Brain microvascular endothelial cell (primary cell): ENCODE measurements around the gene TFDP1.

Experiments used
- DNase-seq: peaks from one replicate; pipeline ENCODE4 v3.0.0-alpha.2; 2020
- H3K27ac ChIP-seq: fragments of 250-450 bp; sonication (Bioruptor Pico); 2 replicates; pipeline ENCODE4 v1.5.1; 2020; ENCODE audit warnings: mild to moderate bottlenecking, moderate library complexity
- H3K27me3 ChIP-seq: fragments of 250-450 bp; sonication (Bioruptor Pico); replicated peaks from 2 replicates; pipeline ENCODE4 v1.5.1; 2020; ENCODE audit warnings: mild to moderate bottlenecking
- H3K36me3 ChIP-seq: fragments of 250-450 bp; sonication (Bioruptor Pico); replicated peaks from 2 replicates; pipeline ENCODE4 v1.5.1; 2020; ENCODE audit warnings: mild to moderate bottlenecking
- H3K4me3 ChIP-seq: 2 replicates; pipeline ENCODE4 v1.5.1; 2011; ENCODE audit warnings: low read depth, mild to moderate bottlenecking, control low read depth, low read length, moderate library complexity
- CTCF ChIP-seq: IDR thresholded peaks from 2 replicates; pipeline ENCODE4 v1.5.1; 2011; ENCODE audit warnings: low read depth, mild to moderate bottlenecking, moderate library complexity, low read length, control low read depth, inconsistent platforms; ENCODE audit errors: missing control alignments
- in situ Hi-C: cut with HindIII; loops from 2 replicates; pipeline ENCODE4 v1.10.0; 2017; ENCODE audit warnings: low sequenced_read_pairs, low pct_ligation_motif_present

Gene TFDP1

GRCh38 chr13:113604186-113604585, 19.6 kb downstream of the TFDP1 start:
- no peak for TF ChIP-seq CTCF
- in situ Hi-C loops, result no loop called here
- H3K4me3 ChIP-seq, result no peak overlapping the region
- no peaks in the 10 kb centered on the region for H3K27me3 ChIP-seq
- H3K27ac ChIP-seq, result no peak overlapping the region
- DNase-seq, result no peak
- peaks cover 15% of the 10 kb centered on the region for H3K36me3 ChIP-seq

- H3K4me3 ChIP-seq, result no peak overlapping the region
- H3K27ac ChIP-seq, result no peak overlapping the region
- no peak for TF ChIP-seq CTCF
- H3K27me3 ChIP-seq, result no peaks in the 10 kb centered on the region
- no peak for DNase-seq
- in situ Hi-C loops, result no loop called here
- H3K36me3 ChIP-seq, result peaks cover 9% of the 10 kb centered on the region
Measured at GRCh38 chr13:113605461-113605860, 20.9 kb downstream of the TFDP1 start.

GRCh38 chr13:113605866-113606438, 21.4 kb downstream of the TFDP1 start:
- Histone ChIP-seq H3K4me3 (no peak overlapping the region), H3K27ac (no peak overlapping the region), H3K36me3 (peaks cover 14% of the 10 kb centered on the region), H3K27me3 (no peaks in the 10 kb centered on the region)
- in situ Hi-C loops, result no loop called here
- TF ChIP-seq CTCF, result no peak
- no peak for DNase-seq

GRCh38 chr13:113607056-113607888, 22.7 kb downstream of the TFDP1 start:
- no peak for TF ChIP-seq CTCF
- no peak for DNase-seq
- in situ Hi-C loops, result no loop called here
- no peak overlapping the region for H3K4me3 ChIP-seq
- no peaks in the 10 kb centered on the region for H3K27me3 ChIP-seq
- H3K27ac ChIP-seq, result no peak overlapping the region
- H3K36me3 ChIP-seq, result peaks cover 20% of the 10 kb centered on the region

- TF ChIP-seq CTCF, result no peak
- Histone ChIP-seq H3K36me3 (peaks cover 20% of the 10 kb centered on the region), H3K27me3 (no peaks in the 10 kb centered on the region), H3K4me3 (no peak overlapping the region), H3K27ac (no peak overlapping the region)
- no peak for DNase-seq
- in situ Hi-C loops, result no loop called here
Measured at GRCh38 chr13:113607889-113608635, 23.5 kb downstream of the TFDP1 start.
